GM12801 (cell line): ENCODE data around the gene UTP18.

Experiments
- CTCF ChIP-seq: IDR thresholded peaks from one replicate; pipeline ENCODE4 v1.5.1; 2011; ENCODE audit warnings: control low read depth; ENCODE audit not compliant: insufficient read length; ENCODE audit errors: extremely low read depth

Gene UTP18

DNA sequence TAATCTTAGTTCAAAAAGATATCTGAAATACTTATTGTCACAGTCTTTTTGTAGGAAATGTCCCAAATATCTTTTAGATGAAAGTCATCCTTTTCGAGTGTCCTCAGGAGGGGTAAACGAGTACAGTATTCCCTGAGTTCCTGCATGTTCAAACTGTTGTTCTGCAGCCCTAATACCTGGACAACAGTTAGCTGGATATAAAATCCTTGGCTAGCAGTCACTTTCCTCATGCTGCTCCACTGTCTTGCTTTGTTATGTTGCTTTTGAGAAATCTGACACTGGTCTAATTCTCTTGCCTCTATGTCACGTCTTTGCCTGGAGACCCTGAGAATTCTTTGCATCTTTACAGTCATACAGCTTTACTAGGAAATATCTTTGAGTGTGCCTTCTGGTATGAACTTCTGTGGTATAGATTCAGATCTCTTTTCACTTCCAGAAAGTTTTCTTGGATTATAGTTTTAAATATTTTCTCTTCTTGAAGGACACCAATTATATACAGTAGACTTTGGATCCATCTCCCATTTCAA, 10.0 kb upstream of the UTP18 start:
- no peak for TF ChIP-seq CTCF

DNA sequence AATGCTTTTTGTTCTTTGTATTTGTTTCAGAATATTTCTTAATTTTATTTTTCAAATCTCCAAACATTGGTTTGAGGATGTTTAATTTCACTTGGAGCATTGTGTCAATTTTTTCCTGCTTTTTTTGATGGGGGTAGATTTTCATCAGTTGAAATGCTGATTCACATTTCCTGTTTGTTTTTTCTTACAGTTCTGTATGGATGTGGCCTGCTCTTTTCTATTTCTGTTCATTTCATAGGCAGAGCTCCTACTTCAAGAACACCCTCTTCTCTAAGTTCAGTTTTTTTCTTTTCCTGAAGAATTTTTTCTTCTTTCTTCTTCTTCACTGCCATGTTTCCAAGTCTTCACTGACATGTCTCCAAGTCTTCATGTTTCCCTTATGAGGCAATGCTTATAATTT, 9.3 kb upstream of the UTP18 start:
- TF ChIP-seq CTCF = no peak

DNA sequence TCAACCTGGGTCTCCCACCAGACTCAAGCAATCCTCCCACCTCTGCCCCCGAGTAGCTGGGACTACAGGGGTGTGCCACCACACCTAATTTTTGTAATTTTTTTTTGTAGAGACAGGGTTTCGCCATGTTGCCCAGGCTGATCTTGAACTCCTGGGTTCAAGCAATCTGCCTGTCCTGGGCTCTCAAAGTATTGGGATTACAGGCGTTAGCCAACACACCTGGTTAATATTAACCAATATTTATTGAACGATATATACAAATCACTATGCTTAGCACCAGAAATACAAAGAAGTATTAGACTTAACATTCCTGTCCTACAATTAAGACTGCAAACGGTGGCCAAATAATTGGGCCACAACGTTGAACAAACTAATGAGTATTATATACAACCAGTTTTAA, 4.7 kb upstream of the UTP18 start:
- no peak for TF ChIP-seq CTCF

DNA sequence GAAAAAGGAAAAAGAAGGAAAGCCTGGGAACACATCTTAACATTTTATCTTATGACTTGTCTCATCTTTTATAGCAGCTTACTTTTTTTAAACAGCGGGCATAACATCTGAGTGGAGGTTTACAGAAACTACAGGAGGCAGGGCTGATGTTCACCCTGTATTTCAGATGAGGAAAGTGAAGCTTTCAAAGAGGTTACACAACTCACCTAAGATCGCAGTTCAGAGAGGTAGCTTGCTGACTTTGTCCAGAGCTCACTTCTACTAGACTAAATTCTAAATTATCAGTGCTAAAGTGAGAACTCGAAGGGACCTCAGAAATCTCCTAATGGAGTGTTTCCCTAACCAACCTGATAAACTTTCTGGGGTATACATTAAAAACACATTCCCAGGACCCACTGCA, 4.2 kb upstream of the UTP18 start:
- no peak for TF ChIP-seq CTCF

DNA sequence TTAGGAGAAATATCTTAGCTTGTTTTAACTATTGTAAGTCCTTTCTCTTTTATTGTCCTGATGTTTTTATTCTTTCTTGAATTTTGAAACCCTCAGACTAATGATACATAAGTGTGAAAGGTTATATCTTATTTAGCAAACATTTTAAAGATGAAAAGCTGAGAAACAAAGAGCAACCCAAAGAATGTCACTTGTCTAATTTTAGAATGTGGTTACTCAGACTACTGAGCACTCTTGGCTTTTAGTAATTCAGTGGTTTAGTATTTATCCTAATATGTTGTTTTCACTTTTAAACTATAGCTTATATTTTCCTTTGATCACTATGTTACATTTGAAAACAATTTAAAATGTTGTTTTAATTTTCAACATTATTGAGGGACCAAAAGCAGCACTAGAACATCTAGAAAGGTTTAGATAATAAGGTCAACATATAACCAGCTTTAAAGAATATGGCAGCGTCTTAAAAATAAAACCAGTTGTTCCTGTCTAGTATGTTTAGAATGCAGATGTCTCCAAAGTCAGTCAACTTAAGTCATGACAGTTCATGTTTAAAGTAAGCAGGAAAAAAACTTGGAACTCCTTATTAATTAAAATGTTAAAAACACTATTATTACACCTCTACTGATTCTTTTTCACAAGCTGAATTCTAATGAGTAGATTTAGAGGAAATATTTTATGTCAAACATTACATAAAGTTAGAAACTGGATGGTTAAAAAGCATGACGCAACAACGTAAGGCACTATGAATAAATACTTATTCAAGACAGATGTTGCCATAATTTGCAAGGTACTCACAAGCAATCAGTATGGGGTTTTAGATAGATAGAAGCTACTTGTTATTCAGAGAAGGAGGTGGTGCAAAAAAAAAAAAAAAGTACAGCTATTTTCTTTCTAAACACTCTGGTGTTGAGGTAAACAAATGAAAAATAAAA, 2.9 kb upstream of the UTP18 start:
- TF ChIP-seq CTCF = no peak

- TF ChIP-seq CTCF = no peak
These were observed 1.4 kb upstream of the UTP18 start for GRCh38 chr17:51258756-51259563.

DNA sequence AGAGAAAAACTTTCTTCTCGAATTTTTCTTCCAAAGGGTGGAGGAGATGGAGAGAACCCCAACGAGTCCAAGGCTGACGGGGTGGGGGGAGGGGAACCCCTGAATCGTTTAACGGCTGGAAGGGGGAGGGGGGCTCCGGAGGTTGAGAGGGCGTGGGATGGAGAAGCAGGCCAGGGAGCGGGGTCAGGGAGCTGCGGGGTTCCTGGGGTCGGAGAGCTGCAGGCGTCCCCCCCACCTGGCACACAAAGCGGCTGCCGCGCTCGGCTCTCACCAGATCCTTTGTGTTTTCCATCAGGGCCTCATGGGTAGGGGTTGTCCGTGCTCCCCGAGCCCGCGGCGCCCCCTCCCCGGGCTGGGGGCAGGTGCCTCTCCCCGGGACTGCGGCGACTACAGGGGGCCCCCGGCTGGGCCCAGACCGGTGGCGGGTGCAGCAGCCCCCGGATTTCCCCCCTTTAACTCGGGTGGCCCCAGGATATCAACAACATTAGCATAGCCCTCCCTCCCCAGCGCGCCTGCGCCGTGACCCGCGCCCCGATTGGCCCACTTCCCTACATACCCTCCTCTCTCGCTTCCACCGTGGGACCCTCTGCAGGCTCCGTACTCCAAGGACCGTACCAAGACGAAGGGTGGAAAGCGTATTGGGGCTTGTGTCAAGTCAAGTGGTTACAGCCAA, 646 bp upstream of the UTP18 start, which contains the start of gene MBTD1:
MBTD1 (minus strand) TSS at position 486 of the 673 bp plus-strand sequence. CDS start 34,888 bp downstream, outside the sequence.
- no peak for TF ChIP-seq CTCF
